M059J (cell line): ENCODE measurements around the gene FBXO48. TPM values are rescaled to one million over a fixed set of nuclear protein-coding genes. Genes with fewer than 3 reads are reported as not detected.

ENCODE experiments used
- DNase-seq: peaks from one replicate; pipeline ENCODE4 v3.0.0-alpha.2; 2012; ENCODE audit warnings: low read depth
- total RNA-seq: library from RNA; depleted of rRNA; stranded (reverse); fragments of >200 nt; shearing (Covaris generic); gene quantifications from 2 replicates; pipeline ENCODE4 v1.2.3, GENCODE V29; 2014; rRNA removed

The FBXO48 gene
- total RNA-seq, 1 experiment from 2014 or later: 1.5 TPM

- no peak for DNase-seq
These were observed 52.6 kb downstream of the FBXO48 start for GRCh38 chr2:68414452-68414851.

DNA sequence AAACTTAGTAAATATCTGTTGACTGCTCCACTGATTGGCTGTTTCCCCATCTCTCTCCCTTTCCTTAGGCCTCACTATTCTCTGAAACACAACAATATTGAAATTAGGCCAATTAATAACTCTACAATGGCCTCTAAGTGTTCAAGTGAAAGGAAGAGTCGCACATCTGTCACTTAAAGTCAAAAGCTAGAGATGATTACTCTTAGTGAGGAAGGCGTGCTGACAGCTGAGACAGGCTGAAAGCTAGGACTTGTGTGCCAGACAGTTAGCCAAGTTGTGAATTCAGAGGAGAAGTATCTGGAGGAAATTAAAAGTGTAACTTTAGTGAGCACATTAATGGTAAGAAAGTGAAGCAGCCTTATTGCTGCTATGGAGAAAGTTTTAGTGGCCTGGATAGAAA lies 53.6 kb downstream of the FBXO48 start:
- DNase-seq: no peak

DNA sequence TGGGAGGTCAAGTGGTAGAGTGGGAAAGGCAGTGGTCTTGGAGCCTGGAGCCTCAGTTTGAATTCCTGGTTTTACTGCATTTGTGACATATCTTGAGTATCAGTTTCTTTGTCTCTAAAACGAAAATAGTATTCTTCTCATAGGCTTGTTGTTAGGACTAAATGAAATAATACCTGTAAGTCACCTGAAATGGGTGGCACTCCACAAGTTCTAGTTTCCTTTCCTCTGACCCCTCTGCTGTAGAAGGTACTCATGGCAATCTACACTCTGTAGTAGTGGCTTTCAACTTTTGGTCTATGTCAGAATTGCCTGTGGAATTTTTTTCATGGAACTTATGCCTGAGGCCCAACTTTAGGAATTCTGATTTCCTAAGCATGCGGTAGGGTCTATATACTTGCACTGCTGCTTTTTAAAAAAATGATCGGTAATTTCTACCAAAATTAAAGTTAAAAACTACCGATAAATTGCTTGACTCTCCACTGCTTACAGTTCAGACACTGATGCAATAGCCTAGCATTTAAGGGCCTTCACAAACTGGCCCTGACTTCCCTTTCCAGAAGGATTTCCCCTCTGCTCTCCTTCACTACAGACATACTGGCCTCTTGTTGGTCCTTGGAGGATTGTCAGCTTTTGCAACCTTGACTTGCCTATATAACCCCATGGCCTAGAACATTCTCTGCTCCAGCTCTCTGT lies 54.8 kb downstream of the FBXO48 start:
- DNase-seq: no peak

- DNase-seq: no peak
These were observed 55.5 kb downstream of the FBXO48 start for GRCh38 chr2:68411397-68412126.

Other genes with a start within 250 kb of the FBXO48 start
- 25.8 and 30.8 TPM in 2 replicates for gene PPP3R1, start 214.8 kb downstream of the FBXO48 start, total RNA-seq
- gene CNRIP1, start 147.3 kb downstream of the FBXO48 start, total RNA-seq: 22.6 and 27.2 TPM in 2 replicates
- 0.25 TPM in 1 of 2 replicates, not detected in the other for gene PLEK, start 102.0 kb downstream of the FBXO48 start, total RNA-seq
- 1.4 and 2.6 TPM in 2 replicates for gene APLF, start 291 bp upstream of the FBXO48 start, total RNA-seq
- 0.17 TPM in 1 of 2 replicates, not detected in the other for gene PROKR1, start 176.3 kb upstream of the FBXO48 start, total RNA-seq